HL-60 (cell line): ENCODE data around the gene PLA2G5.
"Not testable (repeated sequence)": the region's sequence is repeated elsewhere in the genome, so short reads cannot be mapped to it uniquely, and the experiment has no call there.

Source experiments
- GABPA ChIP-seq: IDR thresholded peaks from 2 replicates; pipeline ENCODE4 v1.6.1; 2012; ENCODE audit warnings: low read depth
- REST ChIP-seq: IDR thresholded peaks from 2 replicates; pipeline ENCODE4 v1.6.1; 2012; ENCODE audit warnings: low read depth; ENCODE audit not compliant: insufficient replicate concordance
- SPI1 ChIP-seq: IDR thresholded peaks from 2 replicates; pipeline ENCODE4 v1.6.1; 2012; ENCODE audit warnings: low read depth, mild to moderate bottlenecking, borderline replicate concordance
- TF ChIP-seq, protein P1 (sequence below): IDR thresholded peaks from one replicate; pipeline ENCODE4 v1.5.1; 2011; ENCODE audit warnings: low read length, control low read depth, inconsistent platforms; ENCODE audit not compliant: insufficient read depth

GRCh38 chr1:20060791-20061190, 9.2 kb upstream of the PLA2G5 start:
- TF ChIP-seq, protein P1, sequence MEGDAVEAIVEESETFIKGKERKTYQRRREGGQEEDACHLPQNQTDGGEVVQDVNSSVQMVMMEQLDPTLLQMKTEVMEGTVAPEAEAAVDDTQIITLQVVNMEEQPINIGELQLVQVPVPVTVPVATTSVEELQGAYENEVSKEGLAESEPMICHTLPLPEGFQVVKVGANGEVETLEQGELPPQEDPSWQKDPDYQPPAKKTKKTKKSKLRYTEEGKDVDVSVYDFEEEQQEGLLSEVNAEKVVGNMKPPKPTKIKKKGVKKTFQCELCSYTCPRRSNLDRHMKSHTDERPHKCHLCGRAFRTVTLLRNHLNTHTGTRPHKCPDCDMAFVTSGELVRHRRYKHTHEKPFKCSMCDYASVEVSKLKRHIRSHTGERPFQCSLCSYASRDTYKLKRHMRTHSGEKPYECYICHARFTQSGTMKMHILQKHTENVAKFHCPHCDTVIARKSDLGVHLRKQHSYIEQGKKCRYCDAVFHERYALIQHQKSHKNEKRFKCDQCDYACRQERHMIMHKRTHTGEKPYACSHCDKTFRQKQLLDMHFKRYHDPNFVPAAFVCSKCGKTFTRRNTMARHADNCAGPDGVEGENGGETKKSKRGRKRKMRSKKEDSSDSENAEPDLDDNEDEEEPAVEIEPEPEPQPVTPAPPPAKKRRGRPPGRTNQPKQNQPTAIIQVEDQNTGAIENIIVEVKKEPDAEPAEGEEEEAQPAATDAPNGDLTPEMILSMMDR = not testable (repeated sequence)
- TF ChIP-seq SPI1, GABPA, REST: not testable (repeated sequence)
